GM12878 (cell line): Measurements from ENCODE around the gene CACNA1I. TPM values are rescaled to one million over a fixed set of nuclear protein-coding genes. Genes with fewer than 3 reads are reported as not detected.

Experiments
- ATAC-seq: fragments of 200-7000 bp; cut with Tn5 transposase; 3 replicates; pipeline ENCODE4 v1.9.1; 2020; ENCODE audit warnings: mild to moderate bottlenecking, moderate library complexity
- BruUV-seq: library from RNA; stranded (reverse); fragments of 400-500 nt; replicated peaks from 2 replicates; lab custom pipeline; 2021; lab: Mats Ljungman, UMichigan
- CTCF ChIA-PET: fragments of 300-600 bp; sonication (Branson Sonifier 250); formaldehyde crosslinking; extraction: SDS; loops from one replicate; lab custom pipeline; 2021; ENCODE audit warnings: inconsistent platforms; lab: Yijun Ruan, JAX
- POLR2A ChIA-PET: fragments of 350-600 bp; formaldehyde crosslinking; extraction: SDS; loops from one replicate; lab custom pipeline; 2021; ENCODE audit warnings: inconsistent platforms; lab: Charles Lee
- RAD21 ChIA-PET: fragments of 300-600 bp; sonication (Branson Sonifier 250); formaldehyde crosslinking; loops from one replicate; lab custom pipeline; 2023; ENCODE audit warnings: antibody characterized with exemption; ENCODE audit not compliant: unreplicated experiment; lab: Charles Lee
- SMC1A ChIA-PET: fragments of 300-600 bp; sonication (Branson Sonifier 250); formaldehyde crosslinking; loops from one replicate; lab custom pipeline; 2023; ENCODE audit not compliant: unreplicated experiment, uncharacterized antibody; lab: Charles Lee
- DNase-seq: peaks from one replicate; pipeline ENCODE4 v3.0.0-alpha.2; 2011; ENCODE audit warnings: low read depth, low spot score
- FAIRE-seq: peaks from 3 replicates; lab custom pipeline; 2011; peaks lifted over from hg19 to GRCh38; lab: Jason Lieb, UNC
- H2AFZ ChIP-seq: 2 replicates; pipeline ENCODE4 v1.6.0; 2011; ENCODE audit warnings: low read depth, low read length, control low read depth; ENCODE audit not compliant: control insufficient read depth
- H3K27ac ChIP-seq: 2 replicates; pipeline ENCODE4 v1.5.1; 2011; ENCODE audit warnings: control low read depth; ENCODE audit not compliant: control insufficient read depth, insufficient read depth
- H3K27me3 ChIP-seq, 2 experiments: replicated peaks in 1 of 2; 2 replicates each; pipeline versions ENCODE4 v1.6.0 to v1.6.1; 2011; ENCODE audit warnings: low read length in 1 of 2; ENCODE audit not compliant: control insufficient read depth in 2 of 2, insufficient read depth in 2 of 2
- H3K36me3 ChIP-seq, 2 experiments: 2 replicates each; pipeline ENCODE4 v1.5.1; 2011; ENCODE audit warnings: low read length in 1 of 2; ENCODE audit not compliant: control insufficient read depth in 2 of 2, insufficient read depth in 2 of 2
- H3K4me1 ChIP-seq: 2 replicates; pipeline ENCODE4 v1.6.1; 2011; ENCODE audit warnings: mild to moderate bottlenecking, low read length, moderate library complexity, mixed read lengths; ENCODE audit not compliant: control insufficient read depth, insufficient read depth
- H3K4me2 ChIP-seq: 2 replicates; pipeline ENCODE4 v1.6.0; 2011; ENCODE audit warnings: control low read depth; ENCODE audit not compliant: control insufficient read depth, insufficient read depth
- H3K4me3 ChIP-seq: fragments of 200-600 bp; sonication (generic); 2 replicates; pipeline ENCODE4 v1.5.1; 2016
- H3K79me2 ChIP-seq: 2 replicates; pipeline ENCODE4 v1.6.0; 2011; ENCODE audit warnings: low read length; ENCODE audit not compliant: control insufficient read depth, insufficient read depth
- H3K9ac ChIP-seq: 2 replicates; pipeline ENCODE4 v1.8.0; 2011; ENCODE audit warnings: low read length, control low read depth, mixed read lengths; ENCODE audit not compliant: control insufficient read depth, insufficient read depth
- H3K9me3 ChIP-seq: replicated peaks from 3 replicates; pipeline ENCODE4 v1.5.1; 2011; ENCODE audit warnings: mild to moderate bottlenecking, low read length; ENCODE audit not compliant: control insufficient read depth, insufficient read depth
- H4K20me1 ChIP-seq: 2 replicates; pipeline ENCODE4 v1.6.0; 2011; ENCODE audit not compliant: control insufficient read depth, insufficient read depth
- BHLHE40 ChIP-seq, 2 experiments: fragments of 450-650 bp in 1 of 2; IDR thresholded peaks; 2 replicates each; pipeline ENCODE4 v1.6.1; 2011 to 2017; ENCODE audit warnings: low read depth in 2 of 2, borderline replicate concordance in 1 of 2, improper control_type of control experiment in 1 of 2, low read length in 1 of 2, mild to moderate bottlenecking in 1 of 2
- NFIC ChIP-seq: IDR thresholded peaks from 2 replicates; pipeline ENCODE4 v1.6.1; 2012; ENCODE audit warnings: low read depth, mild to moderate bottlenecking, inconsistent platforms, low read length, moderate library complexity
- NR2C1 ChIP-seq: fragments of 450-650 bp; IDR thresholded peaks from 2 replicates; pipeline ENCODE4 v1.6.1; 2017; ENCODE audit warnings: antibody characterized with exemption, mild to moderate bottlenecking, moderate library complexity
- PAX8 ChIP-seq: fragments of 450-650 bp; IDR thresholded peaks from 2 replicates; pipeline ENCODE4 v1.6.1; 2017; ENCODE audit warnings: mild to moderate bottlenecking, moderate library complexity
- SIX5 ChIP-seq: IDR thresholded peaks from 2 replicates; pipeline ENCODE4 v1.6.1; 2011; ENCODE audit warnings: mild to moderate bottlenecking, low read depth, low read length, moderate library complexity; ENCODE audit not compliant: severe bottlenecking
- SMAD5 ChIP-seq: IDR thresholded peaks from 2 replicates; pipeline ENCODE4 v1.6.1; 2016; ENCODE audit warnings: antibody characterized with exemption, low read depth
- SUPT20H ChIP-seq: IDR thresholded peaks from 2 replicates; pipeline ENCODE4 v1.6.1; 2011; ENCODE audit warnings: low read depth, mild to moderate bottlenecking, low read length, moderate library complexity, borderline replicate concordance; ENCODE audit not compliant: control insufficient read depth
- SUZ12 ChIP-seq: fragments of 200-600 bp; sonication (generic); IDR thresholded peaks from one replicate; pipeline ENCODE4 v1.6.1; 2018; ENCODE audit warnings: antibody characterized with exemption, mild to moderate bottlenecking; ENCODE audit not compliant: unreplicated experiment
- ZNF384 ChIP-seq: IDR thresholded peaks from 2 replicates; pipeline ENCODE4 v1.6.1; 2012; ENCODE audit warnings: low read depth, mild to moderate bottlenecking, low read length, improper control_type of control experiment, borderline replicate concordance
- WGBS: methylation state at CpG from one replicate; pipeline ENCODE4 v1.1.6; 2016; ENCODE audit warnings: low lambda C conversion rate; ENCODE audit not compliant: insufficient replicate concordance, insufficient coverage; ENCODE audit errors: missing lambda C conversion rate; 5-methylcytosine and 5-hydroxymethylcytosine counted together
- in situ Hi-C: fragments of 300-500 bp; cut with MboI; formaldehyde crosslinking; loops from 9 replicates; pipeline ENCODE4 v1.14.3; 2018; ENCODE audit warnings: mixed read lengths
- intact Hi-C: fragments of 100-400 bp; cut with micrococcal nuclease; formaldehyde crosslinking; loops from one replicate; pipeline ENCODE4 v1.14.2; 2022; ENCODE audit not compliant: unreplicated experiment
- polyA plus RNA-seq, 11 experiments: library from polyadenylated mRNA; depleted of rRNA in 4 of 11; unstranded in 6 of 11; stranded (reverse) in 5 of 11; fragments of >200 nt; fragmentation: Nextera tagmentation in 4 of 11; fragmentation: Illumina TruSeq in 1 of 11; extraction: Ambion mirVana in 4 of 11; extraction: Trizol in 1 of 11; gene quantifications; 1 replicate in 1 of 11; 2 replicates in 10 of 11; pipeline versions ENCODE4 v1.2.1 to v1.2.3, GENCODE V29; 2011 to 2016; ENCODE audit warnings: inconsistent platforms in 2 of 11, missing spikeins in 2 of 11, low read depth in 1 of 11
- total RNA-seq, 4 experiments: library from RNA; depleted of rRNA in 3 of 4; stranded (reverse); fragments of >200 nt in 3 of 4; fragmentation: Illumina TruSeq in 1 of 4; extraction: Trizol in 1 of 4; gene quantifications; 2 replicates each; pipeline versions ENCODE4 v1.2.1 to v1.2.3, GENCODE V29; 2013 to 2021
- TF ChIP-seq, protein P1 (sequence below): fragments of 450-650 bp; formaldehyde crosslinking; IDR thresholded peaks from 2 replicates; pipeline ENCODE4 v1.4.0; 2022; ENCODE audit warnings: mild to moderate bottlenecking, moderate library complexity
- TF ChIP-seq, protein P2 (sequence below): fragments of 450-650 bp; IDR thresholded peaks from 2 replicates; pipeline ENCODE4 v1.6.1; 2018; ENCODE audit warnings: borderline replicate concordance, mild to moderate bottlenecking; ENCODE audit not compliant: partially characterized antibody
- TF ChIP-seq, protein P3 (sequence below): fragments of 450-650 bp; formaldehyde crosslinking; IDR thresholded peaks from 2 replicates; pipeline ENCODE4 v1.5.0; 2022; ENCODE audit warnings: mild to moderate bottlenecking, missing genetic modification characterization

Gene CACNA1I
- total and polyA plus RNA-seq, 10 of the 15 experiments (the other 5 are each of a cell fraction or from before 2014, with no cell fraction given) = 0.01 to 0.03 TPM; not detected in 8

DNA sequence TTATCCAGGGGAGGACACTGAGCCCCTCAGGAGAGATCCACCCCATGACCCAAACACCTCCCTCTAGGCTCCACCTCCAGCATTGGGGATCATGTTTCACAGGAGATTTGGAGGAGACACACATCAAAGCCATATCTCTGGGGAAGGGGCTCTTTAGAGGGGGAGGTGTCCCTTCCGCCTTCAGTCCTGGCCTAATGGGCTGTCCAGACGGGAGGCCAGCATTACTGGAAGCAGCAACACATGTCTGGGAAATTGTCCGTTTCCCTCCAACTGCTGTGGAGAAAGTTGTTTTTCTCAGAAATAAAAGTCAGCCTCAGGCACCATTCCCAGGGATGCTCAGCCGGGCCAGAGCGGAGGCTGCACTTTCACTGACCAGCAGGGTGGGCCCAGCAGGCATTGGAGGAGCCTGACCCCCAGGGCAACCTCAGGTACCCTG is 9.5 kb downstream of the CACNA1I start (continued):
- TF ChIP-seq SUZ12 (no peak), SIX5 (no peak), NFIC (no peak), SUPT20H (no peak), BHLHE40 (IDR thresholded peaks at IDR 0.05; ENCODE audit: borderline replicate concordance in 1 of 2, low read depth in 2 of 2, low read length in 1 of 2) (no peak), ZNF384 (no peak), NR2C1 (no peak)
- TF ChIP-seq, protein P1, sequence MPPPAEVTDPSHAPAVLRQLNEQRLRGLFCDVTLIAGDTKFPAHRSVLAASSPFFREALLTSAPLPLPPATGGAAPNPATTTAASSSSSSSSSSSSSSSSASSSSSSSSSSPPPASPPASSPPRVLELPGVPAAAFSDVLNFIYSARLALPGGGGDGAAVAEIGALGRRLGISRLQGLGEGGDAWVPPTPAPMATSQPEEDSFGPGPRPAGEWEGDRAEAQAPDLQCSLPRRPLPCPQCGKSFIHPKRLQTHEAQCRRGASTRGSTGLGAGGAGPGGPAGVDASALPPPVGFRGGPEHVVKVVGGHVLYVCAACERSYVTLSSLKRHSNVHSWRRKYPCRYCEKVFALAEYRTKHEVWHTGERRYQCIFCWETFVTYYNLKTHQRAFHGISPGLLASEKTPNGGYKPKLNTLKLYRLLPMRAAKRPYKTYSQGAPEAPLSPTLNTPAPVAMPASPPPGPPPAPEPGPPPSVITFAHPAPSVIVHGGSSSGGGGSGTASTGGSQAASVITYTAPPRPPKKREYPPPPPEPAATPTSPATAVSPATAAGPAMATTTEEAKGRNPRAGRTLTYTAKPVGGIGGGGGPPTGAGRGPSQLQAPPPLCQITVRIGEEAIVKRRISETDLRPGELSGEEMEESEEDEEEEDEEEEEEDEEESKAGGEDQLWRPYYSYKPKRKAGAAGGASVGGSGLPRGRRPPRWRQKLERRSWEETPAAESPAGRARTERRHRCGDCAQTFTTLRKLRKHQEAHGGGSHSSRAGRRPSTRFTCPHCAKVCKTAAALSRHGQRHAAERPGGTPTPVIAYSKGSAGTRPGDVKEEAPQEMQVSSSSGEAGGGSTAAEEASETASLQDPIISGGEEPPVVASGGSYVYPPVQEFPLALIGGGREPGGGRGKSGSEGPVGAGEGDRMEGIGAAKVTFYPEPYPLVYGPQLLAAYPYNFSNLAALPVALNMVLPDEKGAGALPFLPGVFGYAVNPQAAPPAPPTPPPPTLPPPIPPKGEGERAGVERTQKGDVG = no peak

DNA sequence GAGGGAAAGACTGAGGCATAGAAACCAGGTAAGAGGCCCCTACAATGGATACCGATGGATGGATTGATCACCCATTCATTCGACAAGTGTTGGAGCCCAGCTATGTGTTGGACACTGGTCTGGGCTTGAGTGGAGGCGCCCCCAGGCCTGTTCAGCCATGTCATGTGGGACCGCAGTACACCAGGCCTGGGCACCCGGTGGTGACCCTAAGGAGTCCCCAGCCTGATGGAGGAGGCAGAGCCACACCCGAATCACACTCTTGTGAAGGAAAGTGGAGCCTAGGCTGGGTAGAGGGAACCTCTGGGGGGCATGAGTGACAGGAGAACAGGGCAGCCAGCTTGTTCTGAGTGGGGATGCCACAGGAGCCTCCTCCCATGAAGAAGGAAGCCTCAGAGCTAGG is 10.2 kb downstream of the CACNA1I start:
- H3K4me1 ChIP-seq = no peaks in the 10 kb centered on the region
- intact Hi-C loops (no loop called here), in situ Hi-C loops (no loop called here)
- ChIA-PET CTCF (no interaction called here), POLR2A (no interaction called here), RAD21 (no interaction called here), SMC1A (no interaction called here)
- no peak overlapping the region for H3K9ac ChIP-seq
- no peaks in the 10 kb centered on the region for H3K79me2 ChIP-seq
- BruUV-seq = no TSS peak
- DNase-seq (no peak), ATAC-seq (no peak), FAIRE-seq (no peak)
- H3K4me2 ChIP-seq = no peak overlapping the region
- H4K20me1 ChIP-seq = no peaks in the 10 kb centered on the region; the same call in 1 of the 2 replicates
- no peaks in the 10 kb centered on the region for H3K36me3 ChIP-seq
- no peak overlapping the region for H3K27ac ChIP-seq
- H3K9me3 ChIP-seq = no peaks in the 10 kb centered on the region; the same call in 2 of the 3 replicates
- H2AFZ ChIP-seq = no peak overlapping the region
- WGBS = 15% methylated on average over 6 of the region's 6 CpGs
- H3K27me3 ChIP-seq = peaks cover 3 to 6% of the 10 kb centered on the region in 2 experiments; a peak in 3 of 4 replicates
- H3K4me3 ChIP-seq = no peak overlapping the region
- TF ChIP-seq SMAD5 (no peak), PAX8 (no peak)
- TF ChIP-seq, protein P2, sequence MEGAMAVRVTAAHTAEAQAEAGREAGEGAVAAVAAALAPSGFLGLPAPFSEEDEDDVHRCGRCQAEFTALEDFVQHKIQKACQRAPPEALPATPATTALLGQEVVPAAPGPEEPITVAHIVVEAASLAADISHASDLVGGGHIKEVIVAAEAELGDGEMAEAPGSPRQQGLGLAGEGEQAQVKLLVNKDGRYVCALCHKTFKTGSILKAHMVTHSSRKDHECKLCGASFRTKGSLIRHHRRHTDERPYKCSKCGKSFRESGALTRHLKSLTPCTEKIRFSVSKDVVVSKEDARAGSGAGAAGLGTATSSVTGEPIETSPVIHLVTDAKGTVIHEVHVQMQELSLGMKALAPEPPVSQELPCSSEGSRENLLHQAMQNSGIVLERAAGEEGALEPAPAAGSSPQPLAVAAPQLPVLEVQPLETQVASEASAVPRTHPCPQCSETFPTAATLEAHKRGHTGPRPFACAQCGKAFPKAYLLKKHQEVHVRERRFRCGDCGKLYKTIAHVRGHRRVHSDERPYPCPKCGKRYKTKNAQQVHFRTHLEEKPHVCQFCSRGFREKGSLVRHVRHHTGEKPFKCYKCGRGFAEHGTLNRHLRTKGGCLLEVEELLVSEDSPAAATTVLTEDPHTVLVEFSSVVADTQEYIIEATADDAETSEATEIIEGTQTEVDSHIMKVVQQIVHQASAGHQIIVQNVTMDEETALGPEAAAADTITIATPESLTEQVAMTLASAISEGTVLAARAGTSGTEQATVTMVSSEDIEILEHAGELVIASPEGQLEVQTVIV = no peak
- TF ChIP-seq, protein P3, sequence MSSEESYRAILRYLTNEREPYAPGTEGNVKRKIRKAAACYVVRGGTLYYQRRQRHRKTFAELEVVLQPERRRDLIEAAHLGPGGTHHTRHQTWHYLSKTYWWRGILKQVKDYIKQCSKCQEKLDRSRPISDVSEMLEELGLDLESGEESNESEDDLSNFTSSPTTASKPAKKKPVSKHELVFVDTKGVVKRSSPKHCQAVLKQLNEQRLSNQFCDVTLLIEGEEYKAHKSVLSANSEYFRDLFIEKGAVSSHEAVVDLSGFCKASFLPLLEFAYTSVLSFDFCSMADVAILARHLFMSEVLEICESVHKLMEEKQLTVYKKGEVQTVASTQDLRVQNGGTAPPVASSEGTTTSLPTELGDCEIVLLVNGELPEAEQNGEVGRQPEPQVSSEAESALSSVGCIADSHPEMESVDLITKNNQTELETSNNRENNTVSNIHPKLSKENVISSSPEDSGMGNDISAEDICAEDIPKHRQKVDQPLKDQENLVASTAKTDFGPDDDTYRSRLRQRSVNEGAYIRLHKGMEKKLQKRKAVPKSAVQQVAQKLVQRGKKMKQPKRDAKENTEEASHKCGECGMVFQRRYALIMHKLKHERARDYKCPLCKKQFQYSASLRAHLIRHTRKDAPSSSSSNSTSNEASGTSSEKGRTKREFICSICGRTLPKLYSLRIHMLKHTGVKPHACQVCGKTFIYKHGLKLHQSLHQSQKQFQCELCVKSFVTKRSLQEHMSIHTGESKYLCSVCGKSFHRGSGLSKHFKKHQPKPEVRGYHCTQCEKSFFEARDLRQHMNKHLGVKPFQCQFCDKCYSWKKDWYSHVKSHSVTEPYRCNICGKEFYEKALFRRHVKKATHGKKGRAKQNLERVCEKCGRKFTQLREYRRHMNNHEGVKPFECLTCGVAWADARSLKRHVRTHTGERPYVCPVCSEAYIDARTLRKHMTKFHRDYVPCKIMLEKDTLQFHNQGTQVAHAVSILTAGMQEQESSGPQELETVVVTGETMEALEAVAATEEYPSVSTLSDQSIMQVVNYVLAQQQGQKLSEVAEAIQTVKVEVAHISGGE = no peak
